ENCODE results near the gene MREG.
A peak's percentile ranks its signal among the peaks of the same experiment; 100 is the strongest.

The MREG gene

GRCh38 chr2:215920244-215921100 lies 92.9 kb downstream of the MREG start:
- no peaks in the 10 kb centered on the region for H3K27me3 Mint-ChIP-seq (ENCODE audit: low read depth)
- no peaks in the 10 kb centered on the region for H3K9me3 Mint-ChIP-seq
- peaks cover 31% of the 10 kb centered on the region for H3K4me1 Mint-ChIP-seq
- peak; percentile 94 to 96 (median 95) for TF ChIP-seq CTCF (IDR thresholded peaks at IDR 0.05; ENCODE audit: unreplicated experiment in 3 of 3)
- H3K36me3 Mint-ChIP-seq (ENCODE audit: low read depth) = no peaks in the 10 kb centered on the region
- H3K27ac Mint-ChIP-seq = peak overlapping the region; percentile 44 to 87 (median 70)
- no peak overlapping the region for H3K4me3 Mint-ChIP-seq

- H3K4me1 Mint-ChIP-seq = peaks cover 31% of the 10 kb centered on the region
- peak overlapping the region; percentile 44 to 87 (median 87) for H3K27ac Mint-ChIP-seq
- no peaks in the 10 kb centered on the region for H3K36me3 Mint-ChIP-seq (ENCODE audit: low read depth)
- no peaks in the 10 kb centered on the region for H3K27me3 Mint-ChIP-seq (ENCODE audit: low read depth)
- no peaks in the 10 kb centered on the region for H3K9me3 Mint-ChIP-seq
- H3K4me3 Mint-ChIP-seq = no peak overlapping the region
- no peak for TF ChIP-seq CTCF (IDR thresholded peaks at IDR 0.05; ENCODE audit: unreplicated experiment in 3 of 3)
Measured at GRCh38 chr2:215919624-215920243, 93.6 kb downstream of the MREG start.

GRCh38 chr2:215918901-215919599 lies 94.3 kb downstream of the MREG start:
- Mint-ChIP-seq H3K4me1 (peaks cover 31% of the 10 kb centered on the region), H3K4me3 (no peak overlapping the region), H3K27me3 (ENCODE audit: low read depth) (no peaks in the 10 kb centered on the region), H3K9me3 (no peaks in the 10 kb centered on the region), H3K27ac (peak overlapping the region; percentile 39 to 87 (median 87)), H3K36me3 (ENCODE audit: low read depth) (no peaks in the 10 kb centered on the region)
- TF ChIP-seq CTCF (IDR thresholded peaks at IDR 0.05; ENCODE audit: unreplicated experiment in 3 of 3) = no peak

GRCh38 chr2:215917953-215918620 lies 95.3 kb downstream of the MREG start:
- H3K36me3 Mint-ChIP-seq (ENCODE audit: low read depth) = no peaks in the 10 kb centered on the region
- H3K4me1 Mint-ChIP-seq = peaks cover 31% of the 10 kb centered on the region
- no peak overlapping the region for H3K4me3 Mint-ChIP-seq
- H3K9me3 Mint-ChIP-seq = no peaks in the 10 kb centered on the region
- no peak for TF ChIP-seq CTCF (IDR thresholded peaks at IDR 0.05; ENCODE audit: unreplicated experiment in 3 of 3)
- peak overlapping the region; percentile 87 for H3K27ac Mint-ChIP-seq
- H3K27me3 Mint-ChIP-seq (ENCODE audit: low read depth) = no peaks in the 10 kb centered on the region

GRCh38 chr2:215915441-215915840 lies 97.9 kb downstream of the MREG start:
- H3K4me3 Mint-ChIP-seq = no peak overlapping the region
- peaks cover 5% of the 10 kb centered on the region for H3K9me3 Mint-ChIP-seq
- peaks cover 31% of the 10 kb centered on the region for H3K4me1 Mint-ChIP-seq
- H3K36me3 Mint-ChIP-seq (ENCODE audit: low read depth) = no peaks in the 10 kb centered on the region
- H3K27me3 Mint-ChIP-seq (ENCODE audit: low read depth) = no peaks in the 10 kb centered on the region
- no peak for TF ChIP-seq CTCF (IDR thresholded peaks at IDR 0.05; ENCODE audit: unreplicated experiment in 3 of 3)
- H3K27ac Mint-ChIP-seq = no peak overlapping the region

All from nephron (organoid).